Esophagus squamous epithelium (tissue), 4 donors: ENCODE data around the gene TMEM108.

ENCODE experiments used
- POLR2A ChIP-seq, 4 donors: fragments of 450-650 bp; IDR thresholded peaks; one replicate each; pipeline ENCODE4 v1.6.1; 2017; ENCODE audit warnings: antibody characterized with exemption in 4 of 4, mild to moderate bottlenecking in 4 of 4, moderate library complexity in 3 of 4
- TF ChIP-seq, protein P1 (sequence below), 6 experiments: fragments of 450-650 bp in 4 of 6; fragments of 200-600 bp in 2 of 6; sonication (generic) in 2 of 6; IDR thresholded peaks; one replicate each; pipeline ENCODE4 v1.5.1; 2016 to 2019; ENCODE audit warnings: antibody characterized with exemption in 6 of 6, mild to moderate bottlenecking in 4 of 6, moderate library complexity in 4 of 6

DNA sequence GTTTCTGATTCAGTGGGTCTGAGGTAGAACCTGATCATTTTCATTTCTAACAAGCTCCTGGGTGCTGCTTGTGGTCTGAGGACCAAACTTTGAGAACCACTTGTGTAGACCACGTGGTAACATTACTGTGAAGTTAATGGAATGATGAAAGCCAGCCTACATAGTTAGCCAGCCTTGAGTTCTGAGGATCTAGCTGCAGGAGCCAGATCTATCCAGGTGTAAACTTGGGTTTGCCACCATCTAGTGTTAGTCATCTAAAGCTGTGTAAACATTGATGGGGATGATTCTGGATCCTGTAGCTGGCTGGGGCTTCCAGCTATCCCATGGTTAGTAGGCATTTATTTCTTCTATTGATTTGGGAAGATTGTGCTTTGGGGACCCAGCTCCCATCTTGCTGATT lies 170.0 kb downstream of the TMEM108 start:
- TF ChIP-seq, protein P1, sequence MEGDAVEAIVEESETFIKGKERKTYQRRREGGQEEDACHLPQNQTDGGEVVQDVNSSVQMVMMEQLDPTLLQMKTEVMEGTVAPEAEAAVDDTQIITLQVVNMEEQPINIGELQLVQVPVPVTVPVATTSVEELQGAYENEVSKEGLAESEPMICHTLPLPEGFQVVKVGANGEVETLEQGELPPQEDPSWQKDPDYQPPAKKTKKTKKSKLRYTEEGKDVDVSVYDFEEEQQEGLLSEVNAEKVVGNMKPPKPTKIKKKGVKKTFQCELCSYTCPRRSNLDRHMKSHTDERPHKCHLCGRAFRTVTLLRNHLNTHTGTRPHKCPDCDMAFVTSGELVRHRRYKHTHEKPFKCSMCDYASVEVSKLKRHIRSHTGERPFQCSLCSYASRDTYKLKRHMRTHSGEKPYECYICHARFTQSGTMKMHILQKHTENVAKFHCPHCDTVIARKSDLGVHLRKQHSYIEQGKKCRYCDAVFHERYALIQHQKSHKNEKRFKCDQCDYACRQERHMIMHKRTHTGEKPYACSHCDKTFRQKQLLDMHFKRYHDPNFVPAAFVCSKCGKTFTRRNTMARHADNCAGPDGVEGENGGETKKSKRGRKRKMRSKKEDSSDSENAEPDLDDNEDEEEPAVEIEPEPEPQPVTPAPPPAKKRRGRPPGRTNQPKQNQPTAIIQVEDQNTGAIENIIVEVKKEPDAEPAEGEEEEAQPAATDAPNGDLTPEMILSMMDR (IDR thresholded peaks at IDR 0.05): no peak
- no peak for TF ChIP-seq POLR2A (IDR thresholded peaks at IDR 0.05)
